ENCODE measurements around the gene LBH. TPM values are rescaled to one million over a fixed set of nuclear protein-coding genes. Genes with fewer than 3 reads are reported as not detected.
A peak's percentile ranks its signal among the peaks of the same experiment; 100 is the strongest.

The LBH gene
- total and polyA plus RNA-seq, 4 donors, result 22.9 to 133 (median 81.3) TPM

DNA sequence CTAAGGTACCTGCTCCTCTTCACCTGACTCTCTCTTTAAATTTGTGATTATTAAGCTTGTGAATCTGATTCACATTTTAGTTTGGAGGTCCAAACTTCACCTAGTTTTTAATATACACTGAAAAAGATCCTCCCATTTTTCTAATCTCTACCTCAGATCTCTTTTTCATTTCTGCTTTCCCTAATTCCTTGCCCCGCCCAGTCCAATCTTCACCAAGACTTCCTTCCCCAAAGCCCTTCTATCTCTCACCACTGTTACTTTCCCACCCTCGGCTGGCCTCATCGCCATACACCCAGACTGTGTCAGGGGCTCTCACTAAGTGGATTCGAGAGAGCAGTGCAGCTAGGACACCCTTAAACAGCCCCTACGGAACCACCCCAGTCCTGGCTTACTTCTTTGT lies 40.0 kb downstream of the LBH start:
- TF ChIP-seq, protein P1, sequence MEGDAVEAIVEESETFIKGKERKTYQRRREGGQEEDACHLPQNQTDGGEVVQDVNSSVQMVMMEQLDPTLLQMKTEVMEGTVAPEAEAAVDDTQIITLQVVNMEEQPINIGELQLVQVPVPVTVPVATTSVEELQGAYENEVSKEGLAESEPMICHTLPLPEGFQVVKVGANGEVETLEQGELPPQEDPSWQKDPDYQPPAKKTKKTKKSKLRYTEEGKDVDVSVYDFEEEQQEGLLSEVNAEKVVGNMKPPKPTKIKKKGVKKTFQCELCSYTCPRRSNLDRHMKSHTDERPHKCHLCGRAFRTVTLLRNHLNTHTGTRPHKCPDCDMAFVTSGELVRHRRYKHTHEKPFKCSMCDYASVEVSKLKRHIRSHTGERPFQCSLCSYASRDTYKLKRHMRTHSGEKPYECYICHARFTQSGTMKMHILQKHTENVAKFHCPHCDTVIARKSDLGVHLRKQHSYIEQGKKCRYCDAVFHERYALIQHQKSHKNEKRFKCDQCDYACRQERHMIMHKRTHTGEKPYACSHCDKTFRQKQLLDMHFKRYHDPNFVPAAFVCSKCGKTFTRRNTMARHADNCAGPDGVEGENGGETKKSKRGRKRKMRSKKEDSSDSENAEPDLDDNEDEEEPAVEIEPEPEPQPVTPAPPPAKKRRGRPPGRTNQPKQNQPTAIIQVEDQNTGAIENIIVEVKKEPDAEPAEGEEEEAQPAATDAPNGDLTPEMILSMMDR (IDR thresholded peaks at IDR 0.05; ENCODE audit: control extremely low read depth, extremely low read depth), result no peak
- Histone ChIP-seq H3K36me3 (ENCODE audit: control insufficient read depth in 4 of 4, insufficient read depth in 4 of 4, low read length in 4 of 4) (no peaks in the 10 kb centered on the region), H3K9me3 (ENCODE audit: control insufficient read depth in 4 of 4, insufficient read depth in 3 of 4, low read length in 3 of 4) (no peaks in the 10 kb centered on the region), H3K27ac (ENCODE audit: low read depth in 1 of 2, low read length in 1 of 2) (no peak overlapping the region), H3K4me1 (ENCODE audit: control insufficient read depth in 5 of 5, insufficient read depth in 5 of 5, low read length in 5 of 5) (peaks cover 0 to 23% (median 13%) of the 10 kb centered on the region in 5 donors), H3K9ac (ENCODE audit: insufficient read depth in 1 of 2, low read length in 2 of 2) (no peak overlapping the region), H3K4me3 (no peak overlapping the region), H3K27me3 (ENCODE audit: control insufficient read depth in 3 of 3, insufficient read depth in 3 of 3, low read length in 2 of 3) (no peaks in the 10 kb centered on the region)
- WGBS, 2 donors, result 60 to 77% methylated on average over 5 of the region's 5 CpGs
- DNase-seq (no peak), ATAC-seq (ENCODE audit: insufficient read depth, low FRiP score) (no peak)

DNA sequence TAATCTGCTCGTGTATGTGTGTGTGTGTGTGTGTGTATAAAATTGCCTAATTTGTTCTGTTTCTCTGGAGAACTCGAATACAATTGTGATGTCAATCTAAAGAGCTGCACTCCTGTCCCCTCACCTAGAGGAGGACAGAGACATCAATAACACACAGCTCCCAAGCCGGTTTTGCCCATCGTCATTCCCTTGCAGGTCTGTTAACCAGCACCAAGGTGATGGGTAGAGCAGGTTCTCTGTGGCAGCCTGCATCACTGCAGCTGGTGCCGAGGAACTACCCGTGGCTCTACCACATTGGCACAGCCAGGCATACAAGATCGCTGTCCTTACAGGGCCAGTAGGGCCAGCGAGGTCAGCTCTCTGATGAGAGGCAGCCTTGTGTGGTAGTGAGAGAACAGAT lies 41.0 kb downstream of the LBH start:
- Histone ChIP-seq H3K9ac (ENCODE audit: insufficient read depth in 1 of 2, low read length in 2 of 2) (no peak overlapping the region), H3K27me3 (ENCODE audit: control insufficient read depth in 3 of 3, insufficient read depth in 3 of 3, low read length in 2 of 3) (no peaks in the 10 kb centered on the region), H3K4me1 (ENCODE audit: control insufficient read depth in 5 of 5, insufficient read depth in 5 of 5, low read length in 5 of 5) (peaks cover 0 to 17% (median 10%) of the 10 kb centered on the region in 5 donors), H3K36me3 (ENCODE audit: control insufficient read depth in 4 of 4, insufficient read depth in 4 of 4, low read length in 4 of 4) (no peaks in the 10 kb centered on the region), H3K4me3 (no peak overlapping the region), H3K9me3 (ENCODE audit: control insufficient read depth in 4 of 4, insufficient read depth in 3 of 4, low read length in 3 of 4) (no peaks in the 10 kb centered on the region), H3K27ac (ENCODE audit: low read depth in 1 of 2, low read length in 1 of 2) (no peak overlapping the region)
- ATAC-seq (ENCODE audit: insufficient read depth, low FRiP score) (no peak), DNase-seq (no peak)
- TF ChIP-seq, protein P1 (IDR thresholded peaks at IDR 0.05; ENCODE audit: control extremely low read depth, extremely low read depth), result no peak
- 96% methylated on average over 8 of the region's 8 CpGs for WGBS, 2 donors

DNA sequence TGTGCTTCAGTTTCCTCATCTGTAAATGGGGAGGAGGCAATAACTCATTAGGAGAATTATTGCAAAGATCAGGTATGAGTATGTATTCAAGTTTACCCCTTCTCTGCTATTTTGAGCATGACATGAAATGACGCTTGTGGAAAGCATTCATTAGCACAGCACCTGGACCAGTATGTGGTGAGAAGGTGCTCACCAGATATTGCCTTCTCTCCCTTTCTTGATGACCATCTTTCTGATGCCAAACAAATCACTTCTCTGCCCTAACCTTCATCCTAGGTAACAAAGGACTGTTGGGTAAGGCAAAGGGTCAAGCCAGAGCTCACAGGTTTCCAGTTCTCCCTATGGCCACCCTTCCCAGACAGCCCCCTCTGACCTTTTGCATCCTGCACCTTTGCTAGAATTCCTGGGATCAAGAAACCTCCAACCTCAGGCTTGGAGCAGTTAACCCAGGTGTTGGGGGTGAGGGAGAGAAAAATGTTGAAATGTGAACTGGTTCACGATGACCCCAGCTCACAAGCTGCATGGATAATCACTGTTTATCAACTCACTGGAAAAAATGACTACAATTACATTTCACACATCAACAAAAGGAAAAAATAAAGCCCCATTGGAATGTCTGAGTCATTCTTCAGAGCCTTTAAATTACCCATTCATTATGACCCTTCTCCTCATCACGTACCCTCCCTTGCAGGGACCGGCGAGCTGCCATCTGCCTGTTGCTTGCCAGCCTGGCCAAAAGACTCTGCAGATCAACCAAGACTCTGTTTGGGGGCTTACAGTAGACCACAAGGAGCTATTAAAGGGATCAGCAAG lies 41.6 kb downstream of the LBH start:
- TF ChIP-seq, protein P1 (IDR thresholded peaks at IDR 0.05; ENCODE audit: control extremely low read depth, extremely low read depth), result no peak
- Histone ChIP-seq H3K9ac (ENCODE audit: insufficient read depth in 1 of 2, low read length in 2 of 2) (no peak overlapping the region), H3K9me3 (ENCODE audit: control insufficient read depth in 4 of 4, insufficient read depth in 3 of 4, low read length in 3 of 4) (no peaks in the 10 kb centered on the region), H3K4me3 (no peak overlapping the region), H3K4me1 (ENCODE audit: control insufficient read depth in 5 of 5, insufficient read depth in 5 of 5, low read length in 5 of 5) (peaks cover 0 to 17% (median 10%) of the 10 kb centered on the region in 5 donors), H3K27ac (ENCODE audit: low read depth in 1 of 2, low read length in 1 of 2) (no peak overlapping the region), H3K36me3 (ENCODE audit: control insufficient read depth in 4 of 4, insufficient read depth in 4 of 4, low read length in 4 of 4) (no peaks in the 10 kb centered on the region), H3K27me3 (ENCODE audit: control insufficient read depth in 3 of 3, insufficient read depth in 3 of 3, low read length in 2 of 3) (no peaks in the 10 kb centered on the region)
- 65 to 85% methylated on average over 5 of the region's 5 CpGs for WGBS, 2 donors
- ATAC-seq (ENCODE audit: insufficient read depth, low FRiP score) (no peak), DNase-seq (peak in 2 of 3 donors; percentile 38 to 46)
